Right forelimb (tissue), 1 donor: Measurements from ENCODE around the gene COLGALT1.
"Not testable (repeated sequence)": the region's sequence is repeated elsewhere in the genome, so short reads cannot be mapped to it uniquely, and the experiment has no call there.

ENCODE experiments used
- DNase-seq: peaks from one replicate; pipeline ENCODE4 v3.0.0-alpha.2; 2018

The COLGALT1 gene

GRCh38 chr19:17555480-17555928 lies at the start of gene COLGALT1:
COLGALT1 (plus strand) TSS chr19:17555649; CDS start chr19:17555714, 65 bp downstream.
- DNase-seq = peak; percentile 96

GRCh38 chr19:17506745-17507144 lies 48.7 kb upstream of the COLGALT1 start:
- no peak for DNase-seq

- not testable (repeated sequence) for DNase-seq
Measured at GRCh38 chr19:17508558-17508933, 46.9 kb upstream of the COLGALT1 start.

- no peak for DNase-seq
Measured at GRCh38 chr19:17510220-17510993, 45.0 kb upstream of the COLGALT1 start.

- DNase-seq = peak; percentile 90
Measured at GRCh38 chr19:17511724-17512573, 43.5 kb upstream of the COLGALT1 start.

DNA sequence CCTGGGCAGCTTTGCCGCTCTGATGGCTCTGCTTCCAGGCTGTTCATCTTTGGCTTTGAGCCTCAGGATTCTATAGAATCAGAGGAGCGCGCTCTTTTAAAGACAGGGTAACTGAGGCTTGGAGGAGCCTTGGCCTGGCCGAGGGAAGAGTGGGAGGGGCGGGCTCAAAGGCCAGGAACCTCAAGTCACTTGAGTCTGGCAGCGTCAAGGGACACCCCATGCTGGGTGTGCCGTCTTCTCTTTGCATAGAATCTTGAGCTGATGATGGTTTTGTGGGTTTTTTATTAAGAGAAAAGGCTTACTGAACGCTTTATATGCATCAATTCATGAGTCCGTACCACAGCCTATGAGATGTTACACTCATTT lies 42.9 kb upstream of the COLGALT1 start:
- DNase-seq = no peak

DNA sequence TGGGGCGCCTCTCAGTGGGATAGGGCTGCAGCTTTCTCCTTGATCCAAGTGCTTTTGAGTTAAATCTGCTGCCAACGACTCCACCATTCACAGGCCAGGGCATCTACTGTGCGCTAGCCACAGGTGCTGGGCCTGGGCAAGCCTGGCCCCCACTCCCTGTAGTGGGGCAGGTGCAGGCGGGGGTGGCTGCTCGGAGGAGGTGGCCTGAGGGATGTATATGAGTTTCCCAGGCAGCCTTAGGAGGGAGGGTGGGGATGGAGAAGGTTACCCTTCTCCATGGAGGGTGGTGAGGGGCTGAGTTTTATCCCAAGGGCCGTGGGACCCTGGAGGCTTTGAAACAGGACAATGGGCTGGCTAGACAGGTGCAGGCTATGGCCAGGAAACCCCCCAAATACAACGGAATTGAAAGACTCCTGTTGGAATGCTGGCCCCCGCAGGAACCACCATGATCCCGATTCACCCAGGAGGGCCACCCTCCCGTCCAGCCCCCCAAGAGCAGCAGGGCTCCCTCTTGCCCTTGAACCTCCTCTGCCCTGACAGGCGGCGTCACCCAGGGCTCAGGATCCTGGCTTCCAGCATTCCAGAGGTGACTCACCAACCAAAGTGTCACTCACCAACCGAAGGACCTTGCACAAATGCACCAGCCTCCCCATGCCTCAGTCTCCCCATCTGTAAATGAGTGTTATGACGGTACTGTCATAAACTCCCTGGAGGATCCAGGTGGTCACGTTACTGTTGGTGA lies 39.9 kb upstream of the COLGALT1 start:
- no peak for DNase-seq

DNA sequence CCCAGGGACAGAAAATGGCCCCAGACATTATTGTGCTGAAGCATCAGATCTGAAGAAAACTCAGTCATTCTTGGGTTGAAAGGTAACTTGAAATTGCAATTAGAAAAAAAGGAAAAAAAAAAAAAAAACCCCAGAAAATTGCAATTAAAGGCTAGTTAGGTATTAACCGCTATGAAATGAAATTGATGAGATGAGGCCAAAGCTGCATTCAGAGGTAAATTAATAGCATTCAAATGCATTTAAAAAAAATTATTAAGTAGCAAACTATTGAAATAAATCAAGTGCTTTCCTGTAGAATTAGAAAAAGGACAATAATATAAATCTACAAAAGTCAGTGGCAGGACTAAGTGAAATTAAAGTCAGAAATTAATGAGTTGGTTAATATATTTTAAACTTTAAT lies 37.6 kb upstream of the COLGALT1 start:
- no peak for DNase-seq

- not testable (repeated sequence) for DNase-seq
Measured at GRCh38 chr19:17518654-17519053, 36.8 kb upstream of the COLGALT1 start.

DNA sequence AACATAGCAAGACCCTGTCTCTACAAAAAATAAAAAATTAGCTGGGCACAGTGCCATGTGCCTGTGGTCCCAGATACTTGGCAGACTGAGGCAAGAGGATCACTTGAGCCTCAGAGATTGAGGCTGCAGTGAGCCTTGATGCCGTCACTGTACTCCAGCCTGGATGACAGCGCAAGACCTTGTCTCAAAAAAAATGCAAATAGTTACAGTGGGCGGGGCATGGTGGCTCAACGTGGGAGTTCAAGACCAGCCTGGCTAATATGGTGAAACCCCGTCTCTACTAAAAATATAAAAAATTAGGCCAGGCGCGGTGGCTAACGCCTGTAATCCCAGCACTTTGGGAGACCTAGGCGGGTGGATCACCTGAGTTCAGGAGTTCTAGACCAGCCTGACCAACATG lies 35.5 kb upstream of the COLGALT1 start:
- no peak for DNase-seq

GRCh38 chr19:17520865-17521264 lies 34.6 kb upstream of the COLGALT1 start:
- DNase-seq = no peak

DNA sequence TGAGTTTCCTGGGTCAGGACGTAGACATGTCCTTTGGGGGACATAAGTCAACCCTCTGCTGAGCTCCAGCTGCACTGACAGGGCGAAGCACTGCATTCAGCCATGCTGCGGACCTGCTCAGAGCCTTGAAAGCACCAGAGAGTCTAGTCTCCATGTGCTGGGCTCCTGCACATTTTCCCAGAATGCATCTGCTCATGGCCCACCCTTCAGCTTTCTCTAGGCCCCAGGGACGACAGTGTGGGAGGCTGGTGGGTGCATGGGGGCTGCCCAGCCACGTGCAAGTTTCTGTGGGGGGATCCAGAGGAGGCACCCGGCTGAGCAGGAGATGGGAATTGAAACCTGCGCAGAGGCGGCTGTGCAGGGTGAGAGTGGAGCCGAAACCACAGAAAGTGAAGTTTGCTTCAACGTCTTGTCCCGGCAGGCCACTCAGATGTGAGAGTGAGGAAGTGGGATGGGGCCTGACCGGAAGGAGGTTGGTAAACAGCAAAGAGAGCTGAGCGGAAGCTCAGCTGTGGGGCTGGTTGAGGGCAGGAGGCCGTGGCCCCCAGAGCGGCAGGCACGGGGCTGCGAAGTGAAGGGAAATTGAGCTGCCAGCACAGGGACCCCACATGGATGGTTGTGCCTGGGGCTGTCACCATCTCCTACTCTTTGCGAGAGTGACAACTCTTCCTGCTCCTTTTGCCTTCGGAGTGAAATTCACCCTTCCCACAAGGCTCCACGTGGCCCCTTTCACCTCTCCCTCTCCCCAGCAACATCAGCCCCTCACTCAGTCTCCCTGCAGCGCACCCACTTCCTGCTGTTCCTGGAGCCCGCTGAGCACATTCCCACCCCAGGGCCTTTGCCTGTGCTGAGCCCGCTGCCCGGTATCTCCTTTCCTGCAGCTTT lies 32.2 kb upstream of the COLGALT1 start:
- DNase-seq = no peak

GRCh38 chr19:17524651-17525050 lies 30.8 kb upstream of the COLGALT1 start:
- no peak for DNase-seq

- DNase-seq = no peak
Measured at GRCh38 chr19:17525141-17525540, 30.3 kb upstream of the COLGALT1 start.

GRCh38 chr19:17526922-17527321 lies 28.5 kb upstream of the COLGALT1 start:
- DNase-seq = no peak

DNA sequence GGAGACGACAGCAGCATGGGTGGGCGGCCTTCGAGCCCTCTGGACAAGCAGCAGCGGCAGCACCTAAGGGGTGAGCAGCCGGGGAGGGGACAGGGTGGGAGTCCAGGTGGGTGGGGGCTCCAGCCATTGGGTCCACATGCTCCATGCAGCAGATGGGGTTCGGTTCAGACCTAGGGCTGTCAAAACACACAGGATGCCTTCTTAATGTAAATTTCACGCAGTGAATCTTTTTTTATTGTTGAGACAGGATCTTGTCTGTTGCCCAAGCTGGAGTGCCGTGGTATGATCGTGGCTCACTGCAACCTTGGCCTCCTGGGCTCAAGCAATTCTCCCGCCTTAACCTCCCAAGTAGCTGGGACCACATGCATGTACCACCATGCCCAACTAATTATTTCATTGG lies 28.1 kb upstream of the COLGALT1 start:
- DNase-seq = no peak

DNA sequence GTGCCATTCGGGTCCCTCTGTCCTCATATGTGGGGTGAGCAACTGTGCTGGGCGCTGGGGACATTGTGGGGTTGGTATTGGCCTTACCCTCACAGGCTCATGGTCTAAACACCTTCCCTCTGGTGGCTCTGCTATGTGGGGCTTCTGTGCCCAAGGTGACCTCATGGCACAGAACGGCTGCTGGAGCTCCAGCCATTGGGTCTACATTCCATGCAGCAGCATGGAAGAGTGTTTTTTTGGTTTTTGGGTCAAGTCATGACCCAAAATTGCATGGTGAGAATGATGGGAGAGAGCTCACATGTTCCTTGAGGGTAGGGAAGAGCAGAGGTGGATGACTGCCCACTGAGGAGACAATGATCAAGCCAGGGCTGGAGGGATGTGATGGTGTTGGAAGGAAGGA lies 26.8 kb upstream of the COLGALT1 start:
- DNase-seq = no peak

GRCh38 chr19:17529239-17530158 lies 25.9 kb upstream of the COLGALT1 start:
- DNase-seq = no peak

DNA sequence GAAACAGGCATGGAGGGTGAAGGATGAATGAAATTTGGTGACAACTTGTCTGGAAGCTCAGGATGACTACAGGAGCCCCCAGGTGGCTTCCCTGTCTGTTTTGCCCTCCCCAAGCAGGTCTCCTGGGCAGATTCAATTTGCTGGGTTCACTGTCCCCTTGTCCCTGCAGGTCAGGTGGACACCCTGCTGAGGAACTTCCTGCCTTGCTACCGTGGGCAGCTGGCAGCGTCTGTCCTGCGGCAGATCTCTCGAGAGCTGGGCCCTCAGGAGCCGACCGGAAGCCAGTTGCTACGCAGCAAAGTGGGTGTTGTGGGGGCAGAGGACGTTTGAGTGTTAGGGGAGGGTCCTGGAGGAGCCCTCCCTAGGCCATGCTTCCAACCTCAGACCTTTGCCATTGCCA lies 24.9 kb upstream of the COLGALT1 start:
- no peak for DNase-seq

DNA sequence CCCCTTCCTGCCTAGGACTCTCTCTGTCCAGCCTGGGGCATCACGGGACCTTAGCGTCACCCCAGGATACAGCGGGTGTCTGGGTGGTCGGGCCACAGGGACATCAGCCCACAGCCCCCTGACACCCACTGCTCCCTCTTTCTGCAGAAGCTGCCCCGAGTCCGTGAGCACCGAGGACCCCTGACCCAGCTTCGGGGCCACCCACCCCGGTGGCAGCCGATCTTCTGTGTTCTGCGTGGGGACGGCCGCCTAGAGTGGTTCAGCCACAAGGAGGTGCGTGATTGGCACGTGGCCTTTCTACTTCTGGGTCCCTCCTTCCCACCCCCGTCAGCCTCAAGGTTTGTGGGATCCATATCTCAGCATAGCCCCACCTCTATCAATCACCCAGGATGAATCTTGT lies 23.3 kb upstream of the COLGALT1 start:
- DNase-seq = no peak

DNA sequence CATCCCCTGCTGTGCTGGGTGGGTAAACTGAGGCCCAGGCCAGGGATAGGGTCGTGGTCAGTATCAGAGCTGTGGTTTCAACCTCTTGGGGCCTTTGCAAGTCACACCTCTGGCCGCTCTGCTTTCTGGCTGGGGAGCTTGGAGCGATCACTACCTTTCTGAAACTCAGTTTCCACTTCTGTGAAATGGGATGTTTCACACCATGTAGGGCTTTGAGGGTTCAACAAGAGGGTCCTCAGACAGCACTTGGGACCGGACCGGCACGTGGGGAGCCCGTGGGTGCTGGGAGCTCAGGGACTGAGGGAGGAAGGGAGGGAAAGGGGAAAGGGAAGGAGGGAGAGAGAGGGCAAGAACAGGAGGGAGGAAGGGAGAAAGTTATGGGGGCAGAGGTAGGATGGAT lies 22.9 kb upstream of the COLGALT1 start:
- DNase-seq = no peak
